GM21825 (cell line): ENCODE measurements around the gene TRAPPC2L.
"Not testable (repeated sequence)": the region's sequence is repeated elsewhere in the genome, so short reads cannot be mapped to it uniquely, and the experiment has no call there.

Source experiments
- ATAC-seq: cut with Tn5 transposase; IDR thresholded peaks from one replicate; pipeline ENCODE4 v1.9.1; 2021; ENCODE audit warnings: mild to moderate bottlenecking, moderate library complexity; ENCODE audit not compliant: unreplicated experiment

The TRAPPC2L gene

GRCh38 chr16:88817785-88818574 lies 38.9 kb upstream of the TRAPPC2L start:
- ATAC-seq, result no peak

- no peak for ATAC-seq
Observed at GRCh38 chr16:88818575-88818874, 38.4 kb upstream of the TRAPPC2L start.

- no peak for ATAC-seq
Observed at GRCh38 chr16:88819126-88819525, 37.8 kb upstream of the TRAPPC2L start.

DNA sequence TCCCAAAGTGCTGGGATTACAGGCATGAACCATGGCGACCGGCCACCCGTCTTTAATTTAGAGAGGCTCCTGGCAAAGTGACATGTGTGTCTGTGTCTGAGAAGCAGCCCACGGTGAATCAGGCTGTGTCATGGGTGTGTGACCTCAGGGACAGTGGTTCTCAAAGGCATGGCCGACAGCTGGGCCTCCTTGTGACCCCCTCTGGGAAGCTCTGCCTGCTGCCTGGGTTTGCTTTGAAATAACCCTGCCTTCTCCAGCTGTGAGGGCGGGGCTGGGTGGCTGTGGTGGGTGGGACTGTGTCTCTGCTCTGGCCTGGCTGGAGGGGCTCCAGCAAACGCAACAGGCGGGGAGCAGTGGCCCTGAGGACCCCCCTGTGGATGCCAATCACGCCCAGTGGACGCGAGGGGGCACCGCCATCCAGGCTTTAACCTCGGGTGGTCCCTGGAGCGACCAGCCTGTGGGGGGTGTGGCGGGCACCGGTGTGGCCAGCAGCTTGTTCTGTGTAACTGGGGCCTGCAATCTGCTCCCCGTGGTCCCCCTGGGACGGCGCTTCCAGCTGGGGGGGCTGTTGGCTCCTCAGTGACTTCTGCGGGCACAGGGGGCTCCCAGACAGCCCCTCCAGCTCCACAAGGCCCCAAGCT lies 36.4 kb upstream of the TRAPPC2L start:
- ATAC-seq, result no peak

DNA sequence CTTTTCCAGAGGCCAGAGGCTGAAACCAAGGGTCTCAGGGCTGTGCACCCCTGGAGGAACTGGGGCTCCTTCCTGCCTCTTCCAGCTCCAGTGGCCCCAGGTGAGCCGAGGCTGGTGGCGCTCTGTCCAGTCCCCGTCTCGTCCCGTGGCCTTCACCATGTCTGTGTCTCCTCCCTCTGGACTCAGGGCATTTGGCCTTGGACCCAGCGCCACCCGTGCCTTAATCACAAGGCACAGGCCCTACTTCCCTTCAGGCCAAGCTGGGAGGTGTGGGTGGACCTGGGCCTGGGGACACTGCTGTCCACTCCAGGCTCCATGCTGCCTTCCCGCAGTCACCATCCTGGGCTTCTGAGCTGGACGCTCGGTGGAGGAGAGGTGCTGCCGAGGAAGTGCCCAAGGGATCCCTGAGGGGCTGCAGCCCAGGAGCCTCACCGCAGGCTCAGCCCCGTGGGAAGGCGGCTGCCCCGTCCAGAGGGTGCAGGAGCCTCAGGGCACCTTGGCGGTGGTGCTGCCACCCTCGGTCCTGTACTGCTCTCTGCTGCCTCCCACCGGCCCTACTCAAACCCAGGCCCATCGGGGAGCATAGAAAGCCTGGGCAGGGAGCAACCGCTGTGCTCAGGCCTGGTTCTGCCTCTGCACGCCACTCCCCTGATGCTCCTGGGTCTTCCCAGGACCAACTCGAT lies 35.6 kb upstream of the TRAPPC2L start:
- ATAC-seq, result no peak

GRCh38 chr16:88822281-88823040 lies 34.5 kb upstream of the TRAPPC2L start:
- no peak for ATAC-seq

- ATAC-seq, result not testable (repeated sequence)
Observed at GRCh38 chr16:88823646-88824045, 33.3 kb upstream of the TRAPPC2L start.

DNA sequence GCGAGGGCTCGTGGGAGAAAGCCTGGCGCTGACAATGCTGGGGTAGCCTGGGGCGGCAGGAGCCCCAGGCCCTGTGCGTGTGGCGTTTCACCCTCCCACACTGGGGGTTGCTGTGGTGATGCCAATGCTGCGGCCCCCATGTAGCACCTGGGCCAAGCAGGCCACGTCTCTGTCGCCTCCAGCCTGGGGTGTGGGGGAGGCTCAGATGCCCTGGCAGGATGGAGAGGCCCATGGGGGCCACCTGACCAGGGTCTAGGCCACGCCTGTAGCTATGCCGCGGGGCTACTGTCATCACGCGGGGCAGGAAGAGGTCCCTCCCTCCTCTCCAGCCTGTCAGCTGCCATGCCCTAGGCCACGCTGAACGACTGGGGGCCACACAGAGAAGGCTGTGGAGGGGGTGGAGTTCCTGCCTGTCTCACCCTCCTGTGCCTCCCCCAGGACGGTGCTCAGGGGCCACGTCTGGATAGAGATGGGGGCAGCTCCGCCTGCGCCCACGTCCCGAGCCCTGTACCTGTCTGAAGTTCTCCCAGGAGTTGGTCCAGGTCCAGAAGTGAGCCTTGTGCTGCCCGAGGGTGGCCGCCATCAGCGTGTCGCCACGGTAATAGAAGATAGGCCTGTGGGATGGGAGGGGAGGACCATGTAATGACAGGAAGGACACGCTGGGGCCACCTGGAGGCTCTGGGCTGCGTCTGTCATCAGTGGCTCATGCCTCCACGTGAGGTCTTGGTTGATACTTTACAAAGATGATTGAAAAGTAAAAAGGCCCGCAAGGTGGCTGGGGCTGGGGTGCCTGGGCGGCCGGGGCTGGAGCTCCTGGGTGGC lies 32.5 kb upstream of the TRAPPC2L start:
- ATAC-seq, result no peak

DNA sequence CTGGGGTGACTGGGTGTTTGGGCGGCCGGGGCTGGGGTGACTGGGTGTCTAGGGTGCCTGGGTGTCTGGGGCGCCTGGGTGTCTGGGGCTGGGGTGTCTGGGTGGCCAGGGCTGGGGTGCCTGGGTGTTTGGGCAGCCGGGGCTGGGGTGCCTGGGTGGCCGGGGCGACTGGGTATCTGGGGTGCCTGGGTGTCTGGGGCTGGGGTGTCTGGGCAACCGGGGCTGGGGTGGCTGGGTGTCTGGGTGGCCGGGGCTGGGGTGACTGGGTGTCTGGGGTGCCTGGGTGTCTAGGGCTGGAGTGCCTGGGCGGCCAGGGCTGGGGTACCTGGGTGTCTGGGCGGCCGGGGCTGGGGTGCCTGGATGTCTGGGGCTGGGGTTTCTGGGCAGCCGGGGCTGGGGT lies 31.8 kb upstream of the TRAPPC2L start:
- ATAC-seq, result no peak

DNA sequence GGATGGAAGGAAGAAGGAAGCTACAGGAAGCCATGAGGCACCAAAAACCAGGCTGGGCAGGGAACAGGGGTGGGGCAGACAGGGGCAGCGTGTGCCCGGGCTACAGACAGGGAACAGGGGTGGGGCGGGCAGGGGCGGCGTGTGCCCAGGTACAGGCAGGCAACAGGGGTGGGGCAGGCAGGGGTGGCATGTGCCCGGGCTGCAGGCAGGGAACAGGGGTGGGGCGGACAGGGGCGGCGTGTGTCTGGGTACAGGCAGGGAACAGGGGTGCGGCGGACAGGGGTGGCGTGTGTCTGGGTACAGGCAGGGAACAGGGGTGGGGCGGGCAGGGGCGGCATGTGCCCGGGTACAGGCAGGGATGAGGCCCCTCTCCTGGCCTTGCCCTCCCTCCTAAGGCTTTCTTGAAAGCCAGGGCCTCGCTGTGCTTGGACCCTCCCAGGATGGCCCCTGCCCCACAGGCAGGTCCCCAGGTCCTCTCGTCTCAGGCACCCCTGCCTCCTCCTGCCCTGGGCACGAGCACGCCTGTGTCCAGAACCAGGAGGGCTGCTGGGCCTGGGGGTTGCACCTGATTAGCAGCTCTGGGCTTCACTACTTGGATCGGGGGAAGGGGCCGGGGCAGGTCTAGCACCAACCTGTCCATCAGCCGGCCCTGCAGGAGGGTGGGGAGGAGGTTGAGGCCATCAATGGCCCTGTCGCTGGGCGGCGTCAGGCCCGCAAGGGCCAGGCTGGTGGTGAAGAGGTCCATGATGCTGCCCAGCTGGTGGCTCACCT lies 30.7 kb upstream of the TRAPPC2L start:
- no peak for ATAC-seq

- ATAC-seq, result no peak
Observed at GRCh38 chr16:88827727-88828126, 29.2 kb upstream of the TRAPPC2L start.

DNA sequence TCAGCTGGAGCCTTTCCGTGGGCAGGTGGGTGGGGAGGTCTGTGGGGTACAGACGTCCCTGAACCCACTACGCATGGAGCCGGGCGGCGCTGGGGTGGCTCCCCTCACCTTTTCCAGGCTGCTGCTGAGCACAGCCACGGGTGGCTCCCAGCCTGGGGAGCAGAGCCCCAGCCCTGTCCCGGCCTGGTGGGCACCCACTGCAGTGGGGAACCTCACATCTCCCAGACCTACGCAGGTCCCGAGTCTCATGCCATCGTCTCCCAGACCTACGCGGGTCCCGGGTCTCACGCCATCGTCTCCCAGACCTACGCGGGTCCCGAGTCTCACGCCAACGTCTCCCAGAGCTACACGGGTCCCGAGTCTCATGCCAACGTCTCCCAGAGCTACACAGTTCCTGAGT lies 28.2 kb upstream of the TRAPPC2L start:
- ATAC-seq, result no peak

DNA sequence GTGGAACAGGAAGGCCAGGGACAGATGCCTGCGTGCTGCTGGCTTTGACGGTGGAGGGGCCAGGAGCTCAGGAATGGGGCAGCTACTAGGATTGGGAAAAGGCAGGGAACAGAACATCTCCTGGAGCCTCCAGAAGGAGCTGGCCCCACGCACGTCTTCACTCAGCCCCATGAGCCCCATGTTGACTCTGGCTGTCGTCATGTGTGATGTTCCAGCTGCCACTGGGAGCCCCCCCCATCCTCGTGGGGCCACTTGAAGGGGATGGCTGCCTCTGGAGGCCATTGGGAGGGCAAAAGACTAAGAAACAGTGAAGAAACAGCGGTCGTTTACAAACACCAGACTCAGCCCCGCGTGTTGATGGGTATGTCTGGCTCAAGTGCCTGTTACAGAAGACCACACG lies 26.7 kb upstream of the TRAPPC2L start:
- no peak for ATAC-seq

- no peak for ATAC-seq
Observed at GRCh38 chr16:88830783-88831182, 26.1 kb upstream of the TRAPPC2L start.

- no peak for ATAC-seq
Observed at GRCh38 chr16:88831838-88832237, 25.1 kb upstream of the TRAPPC2L start.

DNA sequence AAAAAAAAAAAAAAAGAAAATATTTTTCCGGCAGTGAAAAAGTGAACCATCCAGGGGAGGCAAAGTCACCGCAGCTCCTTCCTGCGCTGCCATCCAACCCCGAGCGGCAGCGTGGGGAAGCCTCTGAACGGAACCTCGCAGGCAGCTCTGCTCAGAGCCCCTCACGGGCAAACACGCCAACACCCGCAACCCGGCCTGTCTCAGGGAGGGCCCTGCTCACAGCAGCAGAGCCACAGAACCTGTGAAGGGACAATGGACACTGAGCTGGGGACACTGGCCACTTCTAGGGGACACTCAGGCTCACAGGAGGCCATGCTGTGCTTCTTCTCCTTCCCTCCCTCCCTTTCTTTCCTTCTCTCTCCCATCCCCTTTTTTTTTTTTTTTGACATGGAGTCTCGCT lies 23.8 kb upstream of the TRAPPC2L start:
- ATAC-seq, result no peak

GRCh38 chr16:88834670-88835069 lies 22.3 kb upstream of the TRAPPC2L start:
- ATAC-seq, result no peak

DNA sequence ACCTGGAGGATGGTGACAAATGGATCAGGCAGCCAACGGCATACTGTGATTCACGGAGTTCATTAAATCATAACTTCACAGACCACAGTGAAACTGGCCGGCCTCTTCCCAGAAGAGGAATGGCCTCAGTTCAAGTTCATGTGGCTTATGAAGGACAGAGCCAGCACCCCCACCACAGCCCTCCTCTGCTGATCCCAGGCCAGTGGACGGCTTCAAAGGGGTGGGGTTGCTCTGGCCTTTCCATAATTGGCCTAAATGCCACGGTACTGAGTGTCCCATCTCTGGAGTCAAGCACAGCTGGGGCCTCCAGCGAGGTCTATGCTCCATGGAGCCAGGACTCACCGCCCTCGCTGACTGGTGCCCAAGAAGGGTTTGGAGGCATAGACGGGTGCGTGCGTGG lies 21.5 kb upstream of the TRAPPC2L start:
- ATAC-seq, result no peak

DNA sequence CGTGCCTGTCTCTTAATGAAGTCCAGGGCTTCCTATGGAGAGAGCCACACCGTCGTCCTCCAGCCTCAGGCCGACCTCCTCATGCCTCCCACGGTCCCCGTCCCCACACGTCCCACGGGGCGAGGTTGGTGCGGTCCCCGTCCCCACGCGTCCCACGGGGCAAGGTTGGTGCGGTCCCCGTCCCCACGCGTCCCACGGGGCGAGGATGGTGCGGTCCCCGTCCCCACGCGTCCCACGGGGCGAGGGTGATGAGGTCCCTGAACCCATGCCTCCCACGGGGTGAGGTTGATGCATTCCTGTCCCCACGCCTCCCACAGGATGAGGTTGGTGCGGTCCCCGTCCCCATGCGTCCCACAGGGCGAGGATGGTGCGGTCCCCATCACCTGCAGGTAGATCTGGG lies 21.1 kb upstream of the TRAPPC2L start:
- ATAC-seq, result no peak

DNA sequence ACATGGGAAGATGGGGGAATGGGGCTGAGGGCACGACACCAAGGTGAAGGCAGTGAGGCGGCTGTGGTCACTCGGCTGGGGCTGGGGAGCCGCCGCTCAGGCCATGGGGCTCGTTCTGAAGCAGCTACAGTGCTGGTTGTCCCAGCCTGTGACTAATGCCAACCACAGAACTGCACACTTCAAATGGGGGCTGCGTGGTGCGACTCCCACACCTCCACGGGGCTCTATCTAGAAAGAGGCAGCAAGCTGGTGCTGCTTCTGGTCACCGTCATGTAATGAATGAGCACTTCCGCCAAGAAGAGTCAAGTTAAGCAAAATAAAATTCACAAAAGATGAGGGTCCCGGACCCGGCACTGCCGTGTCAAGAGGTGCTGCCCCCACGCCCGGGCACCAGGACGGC lies 20.1 kb upstream of the TRAPPC2L start:
- no peak for ATAC-seq
